Stimulated activated CD4-positive, alpha-beta T cell treated with anti-CD3 and anti-CD28 coated beads, Interleukin-1b, Interleukin-23, amount 100 ng/mL, for 24 hours (primary cell): ENCODE results near the gene C10orf71.

Experiments
- DNase-seq, 4 experiments: peaks; one replicate each; pipeline ENCODE4 v3.0.0-alpha.2; 2020; ENCODE audit warnings: low read depth in 4 of 4, low spot score in 1 of 4

The C10orf71 gene

GRCh38 chr10:49273626-49274025, 25.3 kb upstream of the C10orf71 start:
- DNase-seq, result no peak

- DNase-seq, result no peak
Observed at GRCh38 chr10:49274886-49275285, 24.1 kb upstream of the C10orf71 start.

GRCh38 chr10:49275896-49276295, 23.1 kb upstream of the C10orf71 start:
- no peak for DNase-seq

- no peak for DNase-seq
Observed at GRCh38 chr10:49276596-49276995, 22.4 kb upstream of the C10orf71 start.

- no peak for DNase-seq
Observed at GRCh38 chr10:49277973-49278372, 21.0 kb upstream of the C10orf71 start.

- no peak for DNase-seq
Observed at GRCh38 chr10:49278497-49278981, 20.4 kb upstream of the C10orf71 start.

- DNase-seq, result no peak
Observed at GRCh38 chr10:49279015-49279880, 19.7 kb upstream of the C10orf71 start.

GRCh38 chr10:49280001-49280408, 19.0 kb upstream of the C10orf71 start:
- DNase-seq, result no peak

- no peak for DNase-seq
Observed at GRCh38 chr10:49281461-49281860, 17.5 kb upstream of the C10orf71 start.

- no peak for DNase-seq
Observed at GRCh38 chr10:49282306-49282705, 16.7 kb upstream of the C10orf71 start.

GRCh38 chr10:49282879-49283341, 16.1 kb upstream of the C10orf71 start:
- no peak for DNase-seq

- no peak for DNase-seq
Observed at GRCh38 chr10:49283491-49283890, 15.5 kb upstream of the C10orf71 start.

GRCh38 chr10:49284356-49284755, 14.6 kb upstream of the C10orf71 start:
- no peak for DNase-seq

GRCh38 chr10:49285232-49285631, 13.7 kb upstream of the C10orf71 start:
- DNase-seq, result no peak

GRCh38 chr10:49286686-49287085, 12.3 kb upstream of the C10orf71 start:
- DNase-seq, result no peak

- no peak for DNase-seq
Observed at GRCh38 chr10:49287689-49288340, 11.2 kb upstream of the C10orf71 start.

GRCh38 chr10:49288341-49289065, 10.5 kb upstream of the C10orf71 start:
- no peak for DNase-seq

GRCh38 chr10:49289480-49289879, 9.5 kb upstream of the C10orf71 start:
- DNase-seq, result no peak

GRCh38 chr10:49290131-49290530, 8.8 kb upstream of the C10orf71 start:
- DNase-seq, result no peak

- DNase-seq, result no peak
Observed at GRCh38 chr10:49290607-49291006, 8.4 kb upstream of the C10orf71 start.

GRCh38 chr10:49292565-49293207, 6.3 kb upstream of the C10orf71 start:
- no peak for DNase-seq
